CD14-positive monocyte (primary cell): Measurements from ENCODE around the gene CD200. TPM values are rescaled to one million over a fixed set of nuclear protein-coding genes. Genes with fewer than 3 reads are reported as not detected.

Source experiments
- DNase-seq, 3 donors: peaks; one replicate each; pipeline ENCODE4 v3.0.0-alpha.2; 2011 to 2022
- H2AFZ ChIP-seq: 2 replicates; pipeline ENCODE4 v1.6.0; 2012; ENCODE audit warnings: mild to moderate bottlenecking, low read depth, low read length, inconsistent platforms; ENCODE audit not compliant: insufficient read depth, poor library complexity, severe bottlenecking
- H3K27ac ChIP-seq, 2 donors: 1 replicate in 1 of 2; 2 replicates in 1 of 2; pipeline ENCODE4 v1.5.1; 2012 to 2013; ENCODE audit warnings: low read length in 2 of 2, control low read depth in 1 of 2, inconsistent platforms in 1 of 2, low read depth in 1 of 2, mild to moderate bottlenecking in 1 of 2
- H3K27me3 ChIP-seq, 2 donors: one replicate each; pipeline versions ENCODE4 v1.6.0 to v1.6.1; 2011 to 2013; ENCODE audit warnings: low read length in 2 of 2; ENCODE audit not compliant: control insufficient read depth in 2 of 2, insufficient read depth in 2 of 2
- H3K36me3 ChIP-seq, 2 donors: replicated peaks in 1 of 2; 1 replicate in 1 of 2; 2 replicates in 1 of 2; pipeline versions ENCODE4 v1.5.1 to v1.6.1; 2012 to 2013; ENCODE audit warnings: low read length in 2 of 2, control low read depth in 1 of 2, inconsistent platforms in 1 of 2, mild to moderate bottlenecking in 1 of 2; ENCODE audit not compliant: insufficient read depth in 2 of 2, control insufficient read depth in 1 of 2
- H3K4me1 ChIP-seq, 2 donors: 1 replicate in 1 of 2; 2 replicates in 1 of 2; pipeline versions ENCODE4 v1.5.1 to v1.6.1; 2012 to 2013; ENCODE audit warnings: low read length in 2 of 2, control low read depth in 1 of 2, inconsistent platforms in 1 of 2, mild to moderate bottlenecking in 1 of 2, moderate library complexity in 1 of 2; ENCODE audit not compliant: insufficient read depth in 2 of 2, control insufficient read depth in 1 of 2
- H3K4me2 ChIP-seq: replicated peaks from 2 replicates; pipeline ENCODE3; 2012; ENCODE audit warnings: low read length, moderate library complexity, mild to moderate bottlenecking; ENCODE audit not compliant: poor library complexity, severe bottlenecking; ENCODE audit errors: extremely low read depth
- H3K4me3 ChIP-seq, 3 experiments: fragments of 200-600 bp in 1 of 3; sonication (generic) in 1 of 3; replicated peaks in 1 of 3; 1 replicate in 2 of 3; 2 replicates in 1 of 3; pipeline ENCODE4 v1.5.1; 2011 to 2013; ENCODE audit warnings: low read length in 3 of 3, mild to moderate bottlenecking in 3 of 3, control low read depth in 2 of 3, low read depth in 2 of 3, inconsistent platforms in 1 of 3, moderate library complexity in 1 of 3
- H3K79me2 ChIP-seq: 2 replicates; pipeline ENCODE4 v1.6.0; 2012; ENCODE audit warnings: mild to moderate bottlenecking, control low read depth, inconsistent platforms, low read length, moderate library complexity; ENCODE audit not compliant: insufficient read depth
- H3K9ac ChIP-seq: 2 replicates; pipeline ENCODE4 v1.6.0; 2017; ENCODE audit warnings: low read length, mild to moderate bottlenecking; ENCODE audit not compliant: insufficient read depth, poor library complexity, severe bottlenecking
- H3K9me3 ChIP-seq, 2 donors: replicated peaks in 1 of 2; 1 replicate in 1 of 2; 2 replicates in 1 of 2; pipeline versions ENCODE4 v1.5.1 to v1.6.1; 2012 to 2013; ENCODE audit warnings: low read length in 2 of 2, control low read depth in 1 of 2; ENCODE audit not compliant: control insufficient read depth in 1 of 2, insufficient read depth in 1 of 2
- H4K20me1 ChIP-seq: 2 replicates; pipeline ENCODE4 v1.6.0; 2012; ENCODE audit warnings: mild to moderate bottlenecking, low read length, control low read depth, moderate library complexity; ENCODE audit not compliant: insufficient read depth
- H3K27ac Mint-ChIP-seq, 7 donors: one replicate each; pipeline ENCODE4 v1.8.0; 2020; ENCODE audit warnings: mild to moderate bottlenecking in 7 of 7, mixed read lengths in 7 of 7, moderate library complexity in 6 of 7, inconsistent platforms in 2 of 7
- H3K27me3 Mint-ChIP-seq, 3 donors: one replicate each; pipeline ENCODE4 v1.8.0; 2021 to 2022; ENCODE audit warnings: low read depth in 3 of 3, mild to moderate bottlenecking in 3 of 3, mixed read lengths in 3 of 3, moderate library complexity in 3 of 3, inconsistent platforms in 1 of 3
- H3K36me3 Mint-ChIP-seq, 2 donors: one replicate each; pipeline ENCODE4 v1.8.0; 2020; ENCODE audit warnings: mixed read lengths in 2 of 2, inconsistent platforms in 1 of 2, mild to moderate bottlenecking in 1 of 2
- H3K4me1 Mint-ChIP-seq: one replicate; pipeline ENCODE4 v1.8.0; 2020; ENCODE audit warnings: mild to moderate bottlenecking, mixed read lengths
- H3K4me3 Mint-ChIP-seq, 2 donors: one replicate each; pipeline ENCODE4 v1.8.0; 2020; ENCODE audit warnings: mild to moderate bottlenecking in 2 of 2, mixed read lengths in 2 of 2, moderate library complexity in 1 of 2
- H3K9me3 Mint-ChIP-seq, 7 donors: one replicate each; pipeline ENCODE4 v1.8.0; 2020 to 2022; ENCODE audit warnings: mixed read lengths in 7 of 7, mild to moderate bottlenecking in 6 of 7, moderate library complexity in 6 of 7, inconsistent platforms in 2 of 7
- WGBS: methylation state at CpG from one replicate; pipeline ENCODE4 v1.1.5; 2013; ENCODE audit warnings: missing lambda C conversion rate; ENCODE audit not compliant: insufficient coverage; 5-methylcytosine and 5-hydroxymethylcytosine counted together
- intact Hi-C, 2 donors: fragments of 100-400 bp; cut with micrococcal nuclease; formaldehyde crosslinking; loops; one replicate each; pipeline versions ENCODE4 v1.15.0 to v1.15.1; 2023
- polyA plus RNA-seq, 3 donors: library from polyadenylated mRNA; depleted of rRNA in 1 of 3; unstranded in 2 of 3; stranded (reverse) in 1 of 3; fragments of 300-500 nt in 2 of 3; fragments of >200 nt in 1 of 3; fragmentation: Illumina TruSeq in 2 of 3; gene quantifications; 1 replicate in 2 of 3; 2 replicates in 1 of 3; pipeline ENCODE4 v1.2.3, GENCODE V29; 2012 to 2021
- TF ChIP-seq, protein P1 (sequence below): fragments of 200-600 bp; IDR thresholded peaks from one replicate; pipeline ENCODE4 v1.8.0; 2022; ENCODE audit warnings: antibody characterized with exemption, mild to moderate bottlenecking

The CD200 gene
- polyA plus RNA-seq, 3 donors, result 0.12 to 0.13 TPM; not detected in 1

DNA sequence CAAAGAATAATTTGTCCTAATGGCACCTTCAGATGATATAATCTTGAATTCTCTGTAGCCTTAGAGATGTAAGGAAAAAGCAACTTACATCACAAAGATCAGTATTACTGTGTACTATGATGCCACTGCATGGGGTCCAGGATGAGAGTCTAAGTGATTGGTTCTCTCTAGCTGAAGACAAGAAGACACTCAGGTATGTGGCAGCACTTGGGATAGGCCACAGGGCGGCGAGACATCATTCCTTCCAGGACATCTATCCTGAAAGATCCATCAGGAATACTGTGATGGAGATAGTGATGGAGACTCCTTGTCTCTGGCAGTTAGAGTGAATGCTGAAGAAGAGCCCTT lies 2.5 kb downstream of the CD200 start:
- Histone ChIP-seq H3K4me3 (no peak overlapping the region), H3K9ac (no peak overlapping the region), H2AFZ (no peak overlapping the region), H3K4me2 (no peak overlapping the region), H3K4me1 (peaks cover 16 to 19% of the 10 kb centered on the region in 2 donors), H4K20me1 (no peaks in the 10 kb centered on the region), H3K36me3 (no peaks in the 10 kb centered on the region), H3K79me2 (no peaks in the 10 kb centered on the region), H3K27me3 (peaks cover 0 to 3% of the 10 kb centered on the region in 2 donors), H3K9me3 (no peaks in the 10 kb centered on the region), H3K27ac (no peak overlapping the region)
- Mint-ChIP-seq H3K4me1 (peaks cover 35% of the 10 kb centered on the region), H3K27ac (no peak overlapping the region), H3K4me3 (no peak overlapping the region), H3K36me3 (no peaks in the 10 kb centered on the region), H3K9me3 (peaks cover 0 to 3% (median 0%) of the 10 kb centered on the region in 7 donors), H3K27me3 (peaks cover 5 to 19% (median 9%) of the 10 kb centered on the region in 3 donors)
- WGBS, result no CpG with 5 or more reads among the region's 2 CpGs
- intact Hi-C loops, result no loop called here
- TF ChIP-seq, protein P1, sequence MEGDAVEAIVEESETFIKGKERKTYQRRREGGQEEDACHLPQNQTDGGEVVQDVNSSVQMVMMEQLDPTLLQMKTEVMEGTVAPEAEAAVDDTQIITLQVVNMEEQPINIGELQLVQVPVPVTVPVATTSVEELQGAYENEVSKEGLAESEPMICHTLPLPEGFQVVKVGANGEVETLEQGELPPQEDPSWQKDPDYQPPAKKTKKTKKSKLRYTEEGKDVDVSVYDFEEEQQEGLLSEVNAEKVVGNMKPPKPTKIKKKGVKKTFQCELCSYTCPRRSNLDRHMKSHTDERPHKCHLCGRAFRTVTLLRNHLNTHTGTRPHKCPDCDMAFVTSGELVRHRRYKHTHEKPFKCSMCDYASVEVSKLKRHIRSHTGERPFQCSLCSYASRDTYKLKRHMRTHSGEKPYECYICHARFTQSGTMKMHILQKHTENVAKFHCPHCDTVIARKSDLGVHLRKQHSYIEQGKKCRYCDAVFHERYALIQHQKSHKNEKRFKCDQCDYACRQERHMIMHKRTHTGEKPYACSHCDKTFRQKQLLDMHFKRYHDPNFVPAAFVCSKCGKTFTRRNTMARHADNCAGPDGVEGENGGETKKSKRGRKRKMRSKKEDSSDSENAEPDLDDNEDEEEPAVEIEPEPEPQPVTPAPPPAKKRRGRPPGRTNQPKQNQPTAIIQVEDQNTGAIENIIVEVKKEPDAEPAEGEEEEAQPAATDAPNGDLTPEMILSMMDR, result no peak
- DNase-seq, result no peak

DNA sequence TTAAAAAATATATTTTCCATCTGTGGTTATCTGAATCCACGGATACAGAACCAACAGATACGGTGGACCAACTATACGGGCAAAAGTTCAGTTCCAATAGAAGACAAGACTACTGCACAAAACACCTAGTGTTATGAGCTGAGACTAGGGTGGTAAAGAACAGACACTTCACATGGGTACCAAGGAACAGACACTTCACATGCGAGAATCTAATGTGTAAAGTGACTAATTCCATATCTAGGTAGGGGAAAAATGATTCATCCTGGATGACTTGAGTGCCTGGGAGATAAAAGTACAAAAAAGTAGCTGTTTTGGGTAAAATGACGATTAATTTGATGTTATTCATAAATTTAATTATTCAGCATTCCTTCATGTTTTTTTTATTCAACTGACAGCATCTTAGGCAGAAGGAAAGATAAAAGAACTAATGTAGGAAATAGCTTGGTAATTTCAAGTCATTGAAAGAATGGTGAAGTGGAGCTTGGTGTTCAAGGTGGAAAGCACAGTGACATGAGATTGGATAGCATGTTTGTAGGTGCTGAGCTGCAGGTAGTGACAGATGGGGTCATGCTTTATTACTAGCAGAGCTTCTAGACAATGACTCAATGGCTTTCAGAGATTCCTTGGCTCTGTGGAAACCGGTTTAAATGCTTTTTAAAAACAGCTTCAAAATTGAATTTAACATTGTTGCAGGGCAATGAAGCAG lies 5.2 kb downstream of the CD200 start:
- intact Hi-C loops, result no loop called here
- TF ChIP-seq, protein P1, result no peak
- no peak overlapping the region for H2AFZ ChIP-seq
- H4K20me1 ChIP-seq, result no peaks in the 10 kb centered on the region
- H3K9ac ChIP-seq, result no peak overlapping the region
- 100% methylated on average over 1 of the region's 6 CpGs for WGBS
- Mint-ChIP-seq H3K9me3 (peaks cover 0 to 4% (median 0%) of the 10 kb centered on the region in 7 donors), H3K27me3 (peaks cover 4 to 14% (median 4%) of the 10 kb centered on the region in 3 donors), H3K4me3 (no peak overlapping the region), H3K36me3 (no peaks in the 10 kb centered on the region), H3K4me1 (peaks cover 22% of the 10 kb centered on the region), H3K27ac (no peak overlapping the region)
- peaks cover 10 to 13% of the 10 kb centered on the region in 2 donors for H3K4me1 ChIP-seq
- no peak overlapping the region for H3K4me2 ChIP-seq
- H3K4me3 ChIP-seq, result no peak overlapping the region
- peaks cover 0 to 3% of the 10 kb centered on the region in 2 donors for H3K27me3 ChIP-seq
- H3K36me3 ChIP-seq, result no peaks in the 10 kb centered on the region
- H3K27ac ChIP-seq, result no peak overlapping the region
- peaks cover 0 to under 1% of the 10 kb centered on the region in 2 donors for H3K9me3 ChIP-seq
- no peak for DNase-seq
- H3K79me2 ChIP-seq, result no peaks in the 10 kb centered on the region
